RWPE1 (cell line): ENCODE measurements around the gene OCSTAMP.

ENCODE experiments used
- CTCF ChIA-PET: fragments of 350-600 bp; sonication (Branson Sonifier 250); formaldehyde crosslinking; extraction: SDS; loops from one replicate; lab custom pipeline; 2021; lab: Yijun Ruan, JAX
- POLR2A ChIA-PET: fragments of 400-600 bp; formaldehyde crosslinking; extraction: SDS; loops from one replicate; lab custom pipeline; 2020; ENCODE audit warnings: antibody characterized with exemption; ENCODE audit not compliant: low non-redundant PET; lab: Yijun Ruan, JAX
- DNase-seq: peaks from one replicate; pipeline ENCODE4 v3.0.0; 2012; ENCODE audit warnings: low spot score
- H3K27ac ChIP-seq: fragments of 450-650 bp; 2 replicates; pipeline ENCODE4 v1.5.1; 2017
- CTCF ChIP-seq: fragments of 450-650 bp; conservative IDR thresholded peaks from 2 replicates; pipeline ENCODE4 v1.5.1; 2017; ENCODE audit warnings: low read depth, mild to moderate bottlenecking

OCSTAMP gene

GRCh38 chr20:46569961-46570360 is 19.5 kb upstream of the OCSTAMP start:
- no peak for TF ChIP-seq CTCF

GRCh38 chr20:46568570-46569129 is 18.2 kb upstream of the OCSTAMP start:
- POLR2A ChIA-PET: no interaction called here
- CTCF ChIA-PET: interaction anchor here (0.6 to 1.4 kb wide), 4 partner anchors 9 to 948 kb away, joined by 3 to 6 read pairs (median 4); no protein-coding TSS in a partner anchor
- DNase-seq: no peak
- H3K27ac ChIP-seq: no peak overlapping the region
- TF ChIP-seq CTCF: no peak

More at GRCh38 chr20:46569961-46570360, 19.5 kb upstream of the OCSTAMP start:
- POLR2A ChIA-PET: no interaction called here
- DNase-seq: no peak
- H3K27ac ChIP-seq: no peak overlapping the region
- CTCF ChIA-PET: no interaction called here

GRCh38 chr20:46566125-46566524 is 15.7 kb upstream of the OCSTAMP start:
- TF ChIP-seq CTCF: no peak
- no peak for DNase-seq
- CTCF ChIA-PET: interaction anchor here (0.7 kb wide), 1 partner anchor 14 kb away, joined by 3 read pairs; no protein-coding TSS in a partner anchor
- H3K27ac ChIP-seq: no peak overlapping the region
- POLR2A ChIA-PET: no interaction called here

GRCh38 chr20:46564241-46564957 is 13.9 kb upstream of the OCSTAMP start:
- TF ChIP-seq CTCF: no peak
- CTCF ChIA-PET: interaction anchor here (0.6 to 1.1 kb wide), 3 partner anchors 9 to 577 kb away, joined by 3 read pairs; no protein-coding TSS in a partner anchor

GRCh38 chr20:46563860-46564221 is 13.4 kb upstream of the OCSTAMP start:
- POLR2A ChIA-PET: no interaction called here
- CTCF ChIA-PET: interaction anchor here (0.6 to 1.1 kb wide), 2 partner anchors 10 to 46 kb away, joined by 3 read pairs; no protein-coding TSS in a partner anchor
- no peak for TF ChIP-seq CTCF
- H3K27ac ChIP-seq: no peak overlapping the region
- DNase-seq: no peak

More at GRCh38 chr20:46564241-46564957, 13.9 kb upstream of the OCSTAMP start:
- POLR2A ChIA-PET: no interaction called here
- H3K27ac ChIP-seq: no peak overlapping the region
- DNase-seq: no peak

GRCh38 chr20:46563170-46563859 is 12.9 kb upstream of the OCSTAMP start:
- CTCF ChIA-PET: interaction anchor here (0.6 to 2.3 kb wide), 15 partner anchors 9 to 368 kb away, joined by 3 to 20 read pairs (median 4); partner anchors contain the start of genes CDH22 and OCSTAMP
- TF ChIP-seq CTCF: no peak
- POLR2A ChIA-PET: no interaction called here
- DNase-seq: no peak
- H3K27ac ChIP-seq: no peak overlapping the region
